Retinal pigment epithelial cell (primary cell): ENCODE data around the gene NSG2.

Experiments used
- DNase-seq: peaks from one replicate; pipeline ENCODE4 v3.0.0-alpha.2; 2010; ENCODE audit warnings: low read depth
- H3K4me3 ChIP-seq: 2 replicates; pipeline ENCODE4 v1.5.1; 2011; ENCODE audit warnings: mild to moderate bottlenecking, low read length, control low read depth, moderate library complexity
- TF ChIP-seq, protein P1 (sequence below): conservative IDR thresholded peaks from 2 replicates; pipeline ENCODE4 v1.5.1; 2011; ENCODE audit warnings: low read depth, low read length, control low read depth, inconsistent platforms

The NSG2 gene

DNA sequence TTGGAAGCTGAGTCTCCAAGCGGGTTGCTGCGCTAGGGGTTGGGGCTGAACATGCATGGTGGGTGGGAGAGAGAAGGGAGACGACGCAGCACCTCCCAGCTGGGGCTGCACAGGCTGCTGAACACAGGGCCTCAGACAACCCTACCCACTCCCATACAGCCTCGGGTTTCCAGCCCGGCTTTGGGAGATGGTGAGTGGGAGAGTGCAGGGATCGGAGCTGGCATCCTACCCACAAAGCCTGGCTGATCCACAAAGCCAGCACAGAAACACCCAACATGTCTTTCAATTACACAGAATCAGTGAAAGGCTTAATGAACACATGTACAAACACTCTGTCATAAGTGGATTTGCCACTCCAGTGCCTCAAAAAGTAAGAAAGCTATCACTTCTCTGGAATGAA lies 64.8 kb downstream of the NSG2 start:
- no peak overlapping the region for H3K4me3 ChIP-seq
- TF ChIP-seq, protein P1, sequence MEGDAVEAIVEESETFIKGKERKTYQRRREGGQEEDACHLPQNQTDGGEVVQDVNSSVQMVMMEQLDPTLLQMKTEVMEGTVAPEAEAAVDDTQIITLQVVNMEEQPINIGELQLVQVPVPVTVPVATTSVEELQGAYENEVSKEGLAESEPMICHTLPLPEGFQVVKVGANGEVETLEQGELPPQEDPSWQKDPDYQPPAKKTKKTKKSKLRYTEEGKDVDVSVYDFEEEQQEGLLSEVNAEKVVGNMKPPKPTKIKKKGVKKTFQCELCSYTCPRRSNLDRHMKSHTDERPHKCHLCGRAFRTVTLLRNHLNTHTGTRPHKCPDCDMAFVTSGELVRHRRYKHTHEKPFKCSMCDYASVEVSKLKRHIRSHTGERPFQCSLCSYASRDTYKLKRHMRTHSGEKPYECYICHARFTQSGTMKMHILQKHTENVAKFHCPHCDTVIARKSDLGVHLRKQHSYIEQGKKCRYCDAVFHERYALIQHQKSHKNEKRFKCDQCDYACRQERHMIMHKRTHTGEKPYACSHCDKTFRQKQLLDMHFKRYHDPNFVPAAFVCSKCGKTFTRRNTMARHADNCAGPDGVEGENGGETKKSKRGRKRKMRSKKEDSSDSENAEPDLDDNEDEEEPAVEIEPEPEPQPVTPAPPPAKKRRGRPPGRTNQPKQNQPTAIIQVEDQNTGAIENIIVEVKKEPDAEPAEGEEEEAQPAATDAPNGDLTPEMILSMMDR = no peak
- no peak for DNase-seq

DNA sequence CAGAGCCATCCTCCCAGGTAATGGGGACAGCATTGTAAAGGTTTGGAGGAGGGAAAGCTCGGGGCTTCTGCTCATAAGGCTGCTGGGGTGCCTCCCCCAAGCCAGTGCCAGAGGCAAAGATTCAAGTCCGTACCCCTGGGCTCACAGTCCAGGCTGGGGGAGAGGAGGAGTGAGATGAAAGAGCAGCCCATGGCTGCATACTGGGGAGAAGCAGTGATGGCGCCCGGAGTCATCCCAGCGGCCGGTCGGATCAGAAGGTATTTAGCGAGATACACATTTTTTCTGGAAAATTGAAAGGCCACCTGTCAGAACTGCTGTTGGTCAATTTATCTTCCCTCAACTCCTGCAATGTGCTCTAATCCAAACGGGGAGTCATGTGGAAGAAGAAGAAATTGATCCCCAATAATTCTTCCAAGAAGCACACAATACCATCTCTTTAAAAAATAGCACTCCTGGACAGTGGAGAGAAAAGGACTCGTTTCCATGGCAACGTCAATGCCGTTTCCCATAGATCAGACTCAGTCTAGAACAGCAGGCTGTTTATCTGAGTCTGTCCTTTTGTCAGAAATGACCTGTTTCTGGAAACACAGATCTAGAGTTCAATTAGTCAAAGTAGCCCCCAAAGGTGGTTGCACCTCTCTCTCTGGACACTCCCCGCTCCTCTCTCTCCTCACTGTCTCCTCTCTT lies 65.9 kb downstream of the NSG2 start:
- DNase-seq = no peak
- H3K4me3 ChIP-seq = no peak overlapping the region
- TF ChIP-seq, protein P1 = no peak

DNA sequence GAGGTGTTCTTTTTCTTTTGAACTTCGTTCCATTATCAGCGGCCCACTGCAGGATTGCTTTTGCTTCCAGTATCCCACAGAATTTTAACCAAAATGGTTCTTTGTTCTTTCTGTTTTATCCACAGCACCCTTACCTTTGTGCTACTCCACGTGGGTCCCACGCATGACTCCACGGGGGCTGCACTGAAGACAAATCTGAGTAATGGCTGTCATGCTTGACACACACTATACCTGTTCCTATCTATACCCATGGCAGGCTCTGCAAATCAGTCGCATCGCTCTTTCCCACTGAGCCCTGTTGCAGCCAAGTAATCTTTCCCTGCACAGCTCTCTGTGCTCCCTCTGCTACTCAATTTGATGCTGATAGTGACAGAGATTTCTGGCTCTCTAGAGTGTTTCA lies 69.7 kb downstream of the NSG2 start:
- no peak for DNase-seq

DNA sequence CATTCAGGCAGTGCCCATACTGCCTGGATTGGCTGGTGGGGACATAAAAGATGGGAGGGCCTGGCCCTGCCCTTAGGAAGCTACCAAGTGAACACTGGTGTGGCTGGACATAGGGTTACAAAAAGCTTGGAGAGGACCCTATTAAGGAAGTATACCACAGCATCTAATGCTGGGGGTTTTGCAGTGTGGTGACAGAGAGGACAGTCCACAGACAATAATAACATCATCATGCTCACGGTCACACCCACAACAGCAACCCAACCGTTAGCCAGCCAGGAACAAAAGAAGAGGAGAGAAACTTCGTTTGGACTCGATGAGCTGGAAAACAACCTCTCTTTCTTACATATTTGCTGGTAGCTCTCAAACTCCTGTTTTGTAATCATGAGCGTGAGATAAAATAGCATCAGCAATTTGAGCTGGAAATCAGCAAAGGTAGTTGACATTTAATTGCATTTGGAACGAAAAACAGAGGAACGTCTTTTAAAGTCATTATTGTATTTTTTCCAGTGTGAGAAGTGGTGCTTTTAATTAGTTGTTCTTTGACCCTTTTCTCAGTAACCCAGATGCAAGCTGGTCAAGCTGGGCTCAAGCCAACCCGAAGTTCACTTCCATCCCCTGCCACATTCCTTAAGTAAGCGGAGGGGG lies 73.4 kb downstream of the NSG2 start:
- H3K4me3 ChIP-seq = no peak overlapping the region
- no peak for DNase-seq
- TF ChIP-seq, protein P1 = no peak

More for the DNA sequence above, 69.7 kb downstream of the NSG2 start:
- H3K4me3 ChIP-seq = no peak overlapping the region
- TF ChIP-seq, protein P1 = no peak

DNA sequence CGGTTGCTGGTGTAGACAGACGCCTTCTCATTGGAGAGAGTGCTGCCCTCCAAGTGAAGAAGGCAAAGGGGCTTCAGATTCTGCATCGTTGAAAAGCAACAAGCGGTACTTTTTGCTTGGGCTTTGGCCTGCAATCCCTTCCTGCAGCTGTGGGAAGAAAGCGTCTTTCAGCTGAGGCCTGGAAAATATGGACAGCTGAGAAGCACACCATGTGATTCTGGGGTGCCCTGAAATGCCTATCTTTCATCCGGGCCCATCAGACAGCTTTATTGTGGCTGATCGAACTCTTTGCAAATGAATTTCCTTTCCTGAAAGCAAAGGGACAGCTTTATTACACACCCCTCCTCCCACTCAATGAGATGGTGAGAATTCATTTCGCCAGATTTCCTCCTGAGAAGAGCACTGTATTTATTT lies 74.0 kb downstream of the NSG2 start:
- no peak for DNase-seq
- no peak overlapping the region for H3K4me3 ChIP-seq
- TF ChIP-seq, protein P1 = no peak

DNA sequence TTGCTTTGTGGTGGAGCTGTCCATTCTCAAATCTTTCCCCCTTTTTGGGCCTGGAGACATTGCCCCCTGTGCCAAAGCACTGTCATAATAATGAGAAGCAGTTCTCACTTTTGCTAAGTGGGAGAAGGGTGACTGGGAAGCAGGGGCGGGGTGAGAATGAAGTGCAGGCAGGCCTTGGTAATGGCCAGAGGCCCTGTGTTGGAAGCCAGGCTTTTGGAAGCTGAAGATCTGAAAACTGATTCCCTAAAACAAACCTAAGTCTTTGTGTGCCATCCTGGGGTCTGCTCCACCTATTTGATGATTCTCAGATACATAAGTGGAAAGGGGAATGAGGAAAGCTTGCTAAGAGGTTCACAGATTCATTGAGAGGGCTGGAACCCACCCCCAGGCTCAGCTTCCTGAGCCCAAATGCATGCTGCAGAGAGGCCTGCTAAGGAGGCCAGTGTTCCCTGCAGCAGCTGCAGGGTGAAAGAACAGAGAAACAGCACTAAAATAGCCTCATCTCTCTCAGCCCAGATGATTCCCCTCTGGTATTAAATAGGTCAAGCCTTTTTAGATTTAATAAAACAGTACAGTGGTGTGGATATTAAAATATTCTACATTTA lies 75.0 kb downstream of the NSG2 start:
- no peak overlapping the region for H3K4me3 ChIP-seq
- TF ChIP-seq, protein P1 = no peak
- no peak for DNase-seq

DNA sequence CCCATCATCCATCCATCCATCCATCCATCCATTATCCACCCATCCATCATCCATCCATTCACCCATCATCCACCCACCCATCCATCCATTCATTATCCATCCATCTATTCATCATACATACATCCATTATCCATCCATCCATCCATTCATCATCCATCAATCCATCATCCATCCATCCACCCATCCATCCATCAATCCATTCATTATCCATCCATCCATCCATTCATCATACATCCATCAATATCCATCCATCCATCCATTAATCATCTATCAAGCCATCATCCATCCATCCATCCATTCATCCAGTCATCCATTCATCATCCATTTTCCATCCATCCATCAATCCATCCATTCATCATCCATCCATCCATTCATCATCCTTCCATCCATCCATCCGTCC lies 89.0 kb downstream of the NSG2 start:
- TF ChIP-seq, protein P1 = no peak
- no peak for DNase-seq

More for the DNA sequence above, 89.0 kb downstream of the NSG2 start:
- no peak overlapping the region for H3K4me3 ChIP-seq
